HG03378 (cell line): Measurements from ENCODE around the gene SPSB3.

Experiments used
- ATAC-seq: cut with Tn5 transposase; IDR thresholded peaks from one replicate; pipeline ENCODE4 v1.9.1; 2021; ENCODE audit warnings: mild to moderate bottlenecking, moderate library complexity; ENCODE audit not compliant: unreplicated experiment

SPSB3 gene

DNA sequence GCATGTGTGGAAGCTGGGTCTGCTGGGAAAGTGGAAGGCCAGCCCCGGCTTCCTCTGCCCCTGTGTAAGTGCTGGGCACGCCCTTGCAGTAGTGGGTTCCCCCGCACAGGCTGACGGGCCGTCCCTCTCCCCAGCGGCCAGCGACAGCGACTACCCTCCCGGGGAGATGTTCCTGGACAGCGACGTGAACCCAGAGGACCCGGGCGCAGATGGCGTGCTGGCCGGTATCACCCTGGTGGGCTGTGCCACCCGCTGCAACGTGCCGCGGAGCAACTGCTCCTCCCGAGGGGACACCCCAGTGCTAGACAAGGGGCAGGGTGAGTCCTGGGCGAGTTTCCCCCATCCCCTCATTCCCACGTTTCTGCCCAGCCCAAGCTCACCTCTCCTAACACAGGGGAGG, 16.5 kb downstream of the SPSB3 start:
- no peak for ATAC-seq

DNA sequence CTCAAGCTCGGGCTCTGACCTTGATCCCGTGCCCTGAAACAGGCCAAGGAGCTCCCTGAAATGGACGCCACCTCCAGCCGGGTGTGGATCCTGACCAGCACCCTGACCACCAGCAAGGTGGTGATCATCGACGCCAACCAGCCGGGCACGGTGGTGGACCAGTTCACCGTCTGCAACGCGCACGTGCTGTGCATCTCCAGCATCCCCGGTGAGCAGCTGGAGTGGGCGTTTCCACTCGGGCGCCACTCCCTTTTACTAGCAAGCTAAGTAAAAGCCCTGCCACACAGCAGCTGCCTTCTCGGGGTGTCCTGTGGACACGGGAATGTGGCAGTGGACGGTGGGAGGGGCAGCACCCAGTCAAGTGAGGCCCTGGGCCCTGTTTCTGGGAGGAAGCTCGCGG, 17.4 kb downstream of the SPSB3 start:
- no peak for ATAC-seq

DNA sequence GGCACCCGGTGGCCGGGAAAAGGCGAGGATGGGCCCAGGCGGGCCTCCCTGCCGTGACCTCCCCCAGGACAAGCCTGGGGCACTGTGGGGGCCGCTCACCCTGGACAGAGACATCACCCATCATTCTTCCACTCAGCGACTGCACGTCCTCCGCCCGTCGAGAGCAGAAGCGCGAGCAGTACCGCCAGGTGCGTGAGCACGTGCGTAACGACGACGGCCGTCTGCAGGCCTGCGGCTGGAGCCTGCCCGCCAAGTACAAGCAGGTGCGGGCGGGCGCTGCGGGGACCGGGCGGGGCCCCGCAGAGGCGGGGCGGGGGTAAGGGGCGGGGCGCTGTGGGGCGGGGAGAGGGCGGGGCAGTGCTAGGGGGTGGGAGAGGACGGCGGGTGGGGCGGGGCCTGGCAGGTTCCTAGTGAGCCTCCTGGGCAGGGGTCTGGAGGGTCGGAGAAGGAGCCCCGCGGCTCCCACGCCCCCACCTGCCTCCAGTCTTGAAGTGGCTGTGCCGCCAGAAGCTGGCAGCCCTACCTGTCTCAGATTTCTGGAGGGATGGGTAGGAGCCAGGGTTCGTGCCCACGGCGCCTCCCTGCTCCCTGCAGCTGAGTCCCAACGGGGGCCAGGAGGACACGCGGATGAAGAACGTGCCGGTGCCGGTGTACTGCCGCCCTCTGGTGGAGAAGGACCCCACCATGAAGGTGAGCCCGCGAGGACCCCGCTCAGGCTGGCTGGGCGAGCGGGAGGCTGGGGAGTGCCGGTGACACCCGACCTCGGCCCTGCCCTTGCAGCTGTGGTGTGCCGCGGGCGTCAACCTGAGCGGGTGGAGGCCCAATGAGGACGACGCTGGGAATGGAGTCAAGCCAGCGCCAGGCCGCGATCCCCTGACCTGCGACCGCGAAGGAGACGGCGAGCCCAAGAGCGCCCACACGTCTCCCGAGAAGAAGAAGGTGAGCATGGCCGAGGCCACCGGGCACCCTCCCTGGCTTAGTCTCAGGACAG, 18.6 kb downstream of the SPSB3 start:
- ATAC-seq: no peak

DNA sequence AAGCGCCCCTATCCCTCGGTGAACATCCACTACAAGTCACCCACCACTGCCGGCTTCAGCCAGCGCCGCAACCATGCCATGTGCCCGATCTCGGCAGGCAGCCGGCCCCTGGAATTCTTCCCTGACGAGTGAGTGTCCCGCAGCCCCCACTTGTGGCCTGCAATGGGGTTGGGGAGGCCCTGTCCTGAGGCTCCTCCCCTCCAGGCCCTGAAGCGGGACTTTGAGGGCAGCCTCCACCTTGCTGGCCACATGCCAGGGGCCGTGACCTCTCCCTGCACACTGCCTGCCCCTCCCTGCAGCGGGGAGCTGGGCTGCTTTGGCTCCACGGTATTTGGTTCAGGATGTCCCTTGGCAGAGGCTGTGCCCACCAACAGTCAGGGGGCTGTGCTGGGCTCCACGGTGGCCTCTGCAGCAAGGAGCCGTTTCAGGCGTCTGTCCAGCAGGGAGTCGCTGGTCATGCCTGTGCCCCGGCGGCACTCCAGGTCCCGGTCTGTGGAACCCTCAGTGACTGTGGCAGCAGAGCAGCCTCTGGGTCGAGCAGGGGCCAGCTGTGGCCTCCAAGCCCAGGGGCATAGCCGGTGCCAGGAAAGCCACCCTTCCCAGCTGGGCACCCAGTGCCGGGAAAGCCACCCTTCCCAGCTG, 19.4 kb downstream of the SPSB3 start:
- ATAC-seq: no peak

DNA sequence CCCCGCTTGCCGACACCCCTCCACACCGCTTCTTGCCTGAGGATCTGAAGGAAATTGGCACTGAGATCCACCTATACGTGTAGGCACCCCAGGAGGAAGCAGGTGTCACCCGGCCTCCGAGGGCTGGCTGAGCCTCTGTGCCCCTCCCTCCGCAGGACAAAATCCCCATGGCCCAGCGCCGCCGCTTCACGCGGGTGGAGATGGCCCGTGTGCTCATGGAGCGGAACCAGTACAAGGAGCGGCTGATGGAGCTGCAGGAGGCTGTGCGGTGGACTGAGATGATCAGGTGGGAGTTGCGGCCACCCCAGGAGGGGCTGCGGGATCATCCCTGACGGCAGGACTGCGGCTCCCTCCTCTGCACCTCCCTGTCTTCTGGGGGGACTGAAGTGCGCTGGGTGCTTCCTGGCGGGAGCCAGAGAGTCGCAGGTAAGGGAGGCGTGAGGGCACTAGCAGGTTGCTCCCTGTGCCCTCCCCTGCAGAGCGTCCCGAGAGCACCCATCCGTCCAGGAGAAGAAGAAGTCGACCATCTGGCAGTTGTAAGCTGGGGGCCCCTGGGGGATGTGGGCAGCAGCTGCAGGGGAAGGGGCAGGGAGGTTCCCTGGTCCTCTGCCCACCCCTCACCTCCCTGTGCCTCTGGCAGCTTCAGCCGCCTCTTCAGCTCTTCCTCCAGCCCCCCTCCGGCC, 20.0 kb downstream of the SPSB3 start:
- no peak for ATAC-seq

GRCh38 chr16:1761751-1762150, 20.6 kb downstream of the SPSB3 start:
- ATAC-seq: no peak

DNA sequence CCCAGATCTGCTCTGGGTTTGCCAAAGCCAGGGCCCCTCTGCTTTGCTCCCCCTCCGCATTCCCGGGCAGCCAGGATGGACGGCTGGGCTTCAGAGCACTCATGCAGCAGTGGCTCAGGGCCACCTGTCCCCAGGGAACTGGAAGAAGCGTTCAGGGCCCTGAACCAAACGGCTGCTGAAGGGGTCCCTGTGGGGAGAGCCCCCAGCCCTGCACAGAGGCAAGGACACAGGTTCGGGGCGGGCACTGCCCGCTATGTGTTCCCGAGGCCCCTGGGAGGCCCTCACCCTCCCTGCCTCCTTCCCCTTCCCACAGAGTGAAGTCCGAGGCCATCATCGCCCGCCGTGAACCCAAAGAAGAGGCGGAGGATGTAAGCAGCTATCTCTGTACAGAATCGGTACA, 21.5 kb downstream of the SPSB3 start:
- no peak for ATAC-seq

- no peak for ATAC-seq
Observed at GRCh38 chr16:1759511-1759910, 22.9 kb downstream of the SPSB3 start.

GRCh38 chr16:1758923-1759322, 23.4 kb downstream of the SPSB3 start:
- ATAC-seq: no peak

DNA sequence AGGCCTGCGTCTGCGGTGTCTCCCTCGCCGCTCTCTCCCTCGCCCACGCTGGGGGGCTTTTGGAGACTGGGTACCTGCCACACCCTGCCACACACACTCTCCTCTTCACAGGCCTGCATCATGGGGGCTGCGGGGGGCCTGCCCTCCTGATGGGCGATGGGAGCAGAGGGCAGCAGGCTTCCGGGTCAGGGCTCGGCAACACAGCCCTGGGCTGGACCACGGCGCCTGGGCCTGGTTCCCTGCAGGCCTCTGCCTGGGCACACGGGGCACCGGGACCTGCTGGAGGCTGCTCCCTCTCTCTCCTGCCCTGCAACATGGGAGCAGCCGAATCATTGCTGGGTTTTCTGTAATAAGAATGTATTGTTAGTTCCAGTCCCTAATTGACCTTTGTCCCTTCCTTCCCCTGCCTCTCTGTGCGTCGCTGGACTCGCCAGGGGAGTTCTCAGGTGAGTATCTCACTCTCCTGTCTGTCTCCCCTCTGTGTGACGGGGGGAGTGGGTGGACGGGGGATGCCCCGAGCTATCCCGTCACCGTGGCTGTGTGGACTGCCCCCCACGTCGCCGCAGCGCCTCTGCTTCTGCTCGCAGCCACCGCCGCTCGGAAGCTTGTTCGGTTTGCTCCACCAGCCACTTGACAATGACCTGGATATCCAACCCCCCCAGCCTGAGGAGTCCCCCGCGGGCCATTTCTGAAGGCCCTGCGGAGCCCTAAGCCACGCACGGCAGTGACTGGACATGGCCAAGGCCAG, 24.5 kb downstream of the SPSB3 start:
- ATAC-seq: no peak

- no peak for ATAC-seq
Observed at GRCh38 chr16:1754204-1754603, 28.2 kb downstream of the SPSB3 start.

- no peak for ATAC-seq
Observed at GRCh38 chr16:1752853-1753252, 29.5 kb downstream of the SPSB3 start.

GRCh38 chr16:1751946-1752345, 30.4 kb downstream of the SPSB3 start:
- no peak for ATAC-seq

DNA sequence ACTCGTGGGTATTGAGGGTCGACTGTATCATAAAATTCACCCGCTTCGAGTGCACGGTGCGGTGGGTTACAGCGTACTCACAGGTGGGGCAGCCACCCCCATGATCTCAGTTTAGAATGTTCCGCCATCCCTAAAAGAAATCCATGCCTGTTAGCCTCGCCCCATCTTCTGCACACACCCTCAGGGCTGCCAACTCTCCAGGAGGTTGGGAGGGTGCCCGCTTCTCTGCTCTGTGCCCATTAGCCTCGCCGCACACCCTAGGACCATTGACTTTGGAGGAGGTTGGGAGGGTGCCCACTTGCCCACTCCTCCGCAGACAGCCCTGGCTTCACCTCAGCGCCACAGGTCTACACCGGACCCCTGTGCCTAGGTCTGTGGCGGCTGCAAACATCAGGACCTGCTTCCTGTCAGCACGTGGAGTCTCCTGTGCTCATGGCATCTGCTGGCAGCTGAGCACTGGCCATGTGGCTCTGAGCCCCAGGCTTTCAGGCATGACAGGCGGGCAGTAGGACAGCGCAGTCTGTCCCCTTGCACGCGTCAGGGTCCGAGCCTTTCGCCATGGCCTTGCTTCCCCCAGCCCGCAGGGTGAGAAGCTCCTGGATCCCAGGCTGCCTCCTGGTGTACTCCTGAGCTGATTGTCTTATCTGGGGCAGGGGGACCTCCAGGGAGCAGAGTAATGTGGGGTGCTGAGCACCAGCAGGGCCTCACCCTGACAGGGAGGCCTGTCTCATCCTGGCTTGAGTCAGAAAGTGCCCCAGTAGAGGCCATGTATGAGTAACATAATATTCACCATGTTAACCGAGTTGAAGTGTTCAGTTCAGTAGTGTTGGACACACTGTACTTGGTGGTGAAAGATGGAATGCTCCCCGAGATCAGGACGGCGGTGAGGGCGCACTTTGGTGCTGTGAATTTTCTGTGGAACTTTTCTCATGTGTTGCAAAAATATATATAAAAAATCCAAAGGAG, 32.9 kb downstream of the SPSB3 start:
- no peak for ATAC-seq

- no peak for ATAC-seq
Observed at GRCh38 chr16:1747934-1748333, 34.4 kb downstream of the SPSB3 start.

DNA sequence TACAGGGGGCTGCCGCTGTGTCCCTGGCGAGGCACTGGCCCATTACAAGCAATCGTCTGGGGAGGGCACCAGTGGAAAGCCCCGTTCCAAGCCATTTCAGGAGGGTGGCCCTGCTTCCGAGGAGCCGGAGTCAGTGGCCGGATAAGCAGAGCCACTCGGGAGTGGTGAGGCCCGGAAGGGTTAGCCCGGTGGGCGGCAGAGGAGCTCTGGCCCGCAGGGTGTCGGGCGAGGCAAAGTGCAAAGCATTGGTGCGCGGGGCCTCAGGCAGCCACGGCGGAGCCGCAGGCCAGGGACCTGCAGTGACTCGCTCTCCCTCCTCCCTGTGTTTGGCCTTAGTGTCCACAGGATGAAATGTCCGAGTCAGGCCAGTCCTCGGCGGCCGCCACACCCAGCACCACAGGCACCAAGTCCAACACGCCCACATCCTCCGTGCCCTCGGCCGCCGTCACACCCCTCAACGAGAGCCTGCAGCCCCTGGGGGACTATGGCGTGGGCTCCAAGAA, 35.6 kb downstream of the SPSB3 start:
- no peak for ATAC-seq

DNA sequence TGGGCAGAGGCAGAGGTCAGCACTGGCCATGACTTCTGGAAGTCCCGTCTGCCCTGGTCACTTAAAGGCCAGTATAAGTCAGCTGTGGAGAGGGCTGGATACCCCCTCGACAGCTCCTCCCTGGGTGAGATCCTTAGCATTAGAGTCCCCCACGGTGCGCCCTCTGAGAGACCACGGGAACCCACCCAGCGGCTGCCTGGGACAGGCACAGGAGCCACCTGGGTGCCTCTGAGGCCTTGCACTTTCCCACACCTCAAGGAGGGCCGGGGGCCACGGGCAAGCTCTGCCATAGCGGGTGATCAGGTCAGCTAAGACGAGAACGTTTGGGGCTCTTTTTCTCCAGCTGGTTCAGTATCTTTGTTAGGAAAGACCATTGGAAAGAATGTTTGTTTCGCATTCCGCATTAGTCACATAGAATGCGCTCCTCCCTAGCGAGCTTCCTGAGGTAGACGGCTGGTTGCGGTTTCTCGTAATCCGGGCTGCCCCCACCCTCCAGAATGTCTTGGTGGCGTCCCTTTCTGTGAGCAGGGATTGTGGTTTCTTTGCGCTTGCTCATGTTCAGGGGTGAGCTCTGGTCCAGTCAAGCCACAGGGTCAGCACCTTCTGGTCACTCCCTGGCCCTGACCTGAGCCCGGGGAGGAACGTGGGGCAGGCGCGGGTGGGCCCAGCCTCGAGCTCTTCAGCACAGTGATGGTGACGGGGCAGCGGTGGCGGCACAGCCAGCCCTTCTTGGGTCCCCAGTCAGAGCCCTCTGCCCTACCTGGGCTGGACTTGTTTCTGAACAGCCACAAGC, 36.3 kb downstream of the SPSB3 start:
- ATAC-seq: no peak

GRCh38 chr16:1745181-1745899, 37.0 kb downstream of the SPSB3 start:
- no peak for ATAC-seq
